Measurements from ENCODE around the gene SULT4A1. TPM values are rescaled to one million over a fixed set of nuclear protein-coding genes. Genes with fewer than 3 reads are reported as not detected.
"Not testable (repeated sequence)": the region's sequence is repeated elsewhere in the genome, so short reads cannot be mapped to it uniquely, and the experiment has no call there.

The SULT4A1 gene
- total RNA-seq, 1 donor from 2014 or later, result not detected

DNA sequence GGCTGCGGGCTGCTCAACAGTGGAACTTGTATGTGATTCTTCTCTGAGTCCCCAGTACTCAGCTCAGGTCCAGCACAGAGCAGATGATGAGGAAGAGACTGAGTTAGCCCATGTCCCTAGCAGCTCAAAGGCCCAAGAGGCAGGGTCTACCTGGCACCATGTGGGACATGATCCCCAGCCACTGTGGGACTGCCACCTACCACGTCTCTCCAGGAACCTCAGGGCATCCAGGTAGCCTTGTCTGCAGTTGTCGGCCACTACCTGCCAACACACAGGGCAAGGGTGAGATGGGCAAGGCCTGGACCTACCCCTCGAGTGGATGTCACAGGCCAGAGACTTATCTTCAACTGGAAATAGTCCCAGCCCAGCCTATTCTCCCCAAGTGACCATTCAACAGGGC is 25.1 kb upstream of the SULT4A1 start:
- intact Hi-C loops (cut with micrococcal nuclease), result no loop called here

DNA sequence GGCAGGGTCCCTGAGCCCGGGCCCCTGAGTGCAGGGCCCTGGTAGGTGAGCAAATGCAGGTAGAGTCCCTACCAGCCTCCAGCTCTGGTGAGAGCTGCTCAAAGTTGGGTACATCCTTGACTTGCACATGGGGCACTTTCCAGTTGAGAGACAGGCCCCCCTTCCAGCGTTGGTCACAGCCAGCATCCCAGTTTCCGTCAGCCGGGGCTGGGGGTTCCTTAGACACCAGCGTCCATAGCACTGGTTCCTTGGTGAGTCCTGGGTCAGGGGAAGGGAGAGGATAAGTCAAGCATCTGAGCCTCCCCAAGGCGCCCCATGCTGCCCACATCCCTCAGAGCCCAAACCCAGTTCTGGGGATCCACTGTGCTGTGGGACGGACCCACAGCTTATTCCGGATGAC is 23.9 kb upstream of the SULT4A1 start:
- intact Hi-C loops (cut with micrococcal nuclease), result no loop called here

DNA sequence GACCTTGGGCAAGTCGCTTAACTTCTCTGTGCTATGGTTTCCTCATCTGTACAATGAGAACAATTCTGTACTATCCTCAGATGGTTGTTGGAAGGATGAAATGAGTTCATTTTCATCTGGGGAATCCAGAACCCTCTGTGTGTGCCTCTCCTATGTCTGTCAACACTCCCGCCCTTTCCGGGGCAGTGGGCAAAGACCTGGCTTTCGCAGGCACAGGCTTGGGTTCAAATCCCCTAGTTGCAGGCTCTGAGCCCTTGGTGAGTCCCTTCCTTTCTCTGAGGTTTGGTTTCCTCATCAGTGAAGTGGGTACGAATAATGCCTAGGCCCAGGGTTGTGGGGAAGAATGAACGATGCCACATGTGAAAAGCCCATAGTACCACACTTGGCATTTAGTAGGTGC is 23.5 kb upstream of the SULT4A1 start:
- intact Hi-C loops (cut with micrococcal nuclease), result no loop called here

DNA sequence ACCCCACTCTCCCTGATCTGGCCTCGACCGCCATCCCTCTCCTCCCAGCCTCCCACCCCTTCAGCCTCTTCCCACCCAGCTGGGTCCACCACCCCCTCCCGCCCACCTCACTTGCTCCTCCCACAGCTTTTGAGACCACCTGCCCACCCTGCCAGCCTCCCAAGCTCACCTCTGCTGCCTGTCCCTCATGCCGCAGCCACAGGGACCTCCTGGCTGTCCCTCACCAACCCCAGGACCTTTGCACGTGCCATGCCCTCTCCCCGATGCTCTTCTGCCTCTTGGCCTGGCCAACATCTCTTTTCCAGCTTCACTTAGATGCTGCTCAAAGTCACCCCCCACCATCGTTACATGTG is 23.0 kb upstream of the SULT4A1 start:
- intact Hi-C loops (cut with micrococcal nuclease), result no loop called here

GRCh38 chr22:43884600-43885318 is 22.4 kb upstream of the SULT4A1 start:
- intact Hi-C loops (cut with micrococcal nuclease), result no loop called here

GRCh38 chr22:43883719-43884415 is 21.6 kb upstream of the SULT4A1 start:
- intact Hi-C loops (cut with micrococcal nuclease), result loop anchor here (1.0 to 2.0 kb wide), 2 partner anchors 62 to 743 kb away; no protein-coding TSS in a partner anchor

DNA sequence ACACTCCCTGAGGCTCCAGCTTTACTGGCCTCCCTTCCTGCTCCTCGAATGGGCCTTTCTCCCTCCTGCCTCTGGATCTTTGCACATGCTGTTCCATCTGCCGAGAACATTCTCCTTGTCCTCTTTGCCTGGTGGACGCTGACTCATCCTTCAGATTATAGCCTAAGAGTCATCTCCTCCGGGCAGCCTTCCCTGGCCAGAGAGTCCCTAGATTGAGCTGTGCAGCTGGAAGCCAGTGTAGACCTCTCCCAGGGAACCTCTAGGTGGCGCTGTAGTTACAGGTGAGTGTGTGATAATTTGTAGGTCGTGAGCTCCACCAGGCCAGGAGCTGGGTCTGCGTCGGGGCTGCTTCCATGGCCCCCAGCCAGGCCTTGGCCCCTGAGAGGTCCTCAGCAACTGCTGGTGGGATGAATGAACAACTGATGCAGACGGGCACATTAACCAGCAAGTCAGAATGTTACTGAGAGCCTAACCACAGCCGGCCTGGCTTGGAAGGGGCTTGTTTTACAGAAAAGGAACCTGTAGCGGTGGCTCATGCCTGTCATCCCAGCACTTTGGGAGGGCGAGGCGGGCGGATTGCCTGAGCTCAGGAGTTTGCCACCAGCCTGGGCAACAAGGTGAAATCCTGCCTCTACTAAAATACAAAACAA is 20.8 kb upstream of the SULT4A1 start:
- intact Hi-C loops (cut with micrococcal nuclease), result loop anchor here (1.0 to 2.0 kb wide), 2 partner anchors 63 to 744 kb away; no protein-coding TSS in a partner anchor

GRCh38 chr22:43882122-43882767 is 19.9 kb upstream of the SULT4A1 start:
- intact Hi-C loops (cut with micrococcal nuclease), result loop anchor here (2.0 kb wide), 1 partner anchor 745 kb away; no protein-coding TSS in a partner anchor

DNA sequence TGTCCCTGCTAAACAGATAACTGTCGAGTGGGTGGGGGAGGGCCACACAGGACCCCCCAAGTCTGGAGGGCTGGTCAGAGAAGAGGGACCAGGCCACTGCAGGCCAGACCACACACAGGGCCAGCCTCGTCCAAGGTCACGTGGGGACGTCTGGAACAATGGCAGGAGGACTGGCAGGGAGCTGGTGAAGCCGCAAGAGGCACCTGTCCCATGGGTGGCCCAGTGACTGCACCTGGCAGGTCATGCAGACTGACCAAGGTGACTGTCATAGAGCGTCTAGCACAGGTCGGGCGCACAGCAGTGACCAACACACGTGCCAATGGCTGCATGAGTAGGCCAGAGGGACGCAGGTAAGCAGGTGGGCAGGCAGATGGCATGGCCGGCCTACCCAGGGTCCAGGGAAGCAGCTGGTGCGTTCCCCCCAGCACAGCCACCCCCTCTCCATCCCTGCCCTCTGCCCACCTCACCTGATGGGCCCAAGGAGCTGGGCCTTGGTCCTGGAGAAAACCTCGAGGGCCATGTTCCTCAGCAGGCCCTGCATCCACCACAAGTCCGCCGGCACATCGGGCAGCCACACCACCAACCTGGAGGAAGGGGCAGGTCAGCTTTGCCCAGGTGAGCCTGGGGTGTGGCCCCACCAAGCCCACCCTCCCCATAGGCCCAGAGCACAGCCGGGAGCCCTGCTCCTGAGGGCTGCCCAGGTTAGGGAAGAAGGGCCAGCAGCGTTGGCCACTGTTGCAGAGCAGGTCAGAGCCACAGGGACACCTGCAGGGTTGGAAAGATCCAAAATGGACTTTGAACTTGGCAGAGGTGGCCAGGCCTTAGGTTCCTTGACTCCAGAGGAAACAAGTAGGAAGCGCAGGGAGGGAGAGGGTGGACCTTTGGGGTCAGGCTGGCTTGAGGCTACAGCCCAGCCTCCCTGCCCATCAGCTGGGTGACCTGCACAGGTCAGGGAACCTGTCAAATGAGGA is 19.1 kb upstream of the SULT4A1 start:
- intact Hi-C loops (cut with micrococcal nuclease), result loop anchor here (2.0 kb wide), 1 partner anchor 745 kb away; no protein-coding TSS in a partner anchor

DNA sequence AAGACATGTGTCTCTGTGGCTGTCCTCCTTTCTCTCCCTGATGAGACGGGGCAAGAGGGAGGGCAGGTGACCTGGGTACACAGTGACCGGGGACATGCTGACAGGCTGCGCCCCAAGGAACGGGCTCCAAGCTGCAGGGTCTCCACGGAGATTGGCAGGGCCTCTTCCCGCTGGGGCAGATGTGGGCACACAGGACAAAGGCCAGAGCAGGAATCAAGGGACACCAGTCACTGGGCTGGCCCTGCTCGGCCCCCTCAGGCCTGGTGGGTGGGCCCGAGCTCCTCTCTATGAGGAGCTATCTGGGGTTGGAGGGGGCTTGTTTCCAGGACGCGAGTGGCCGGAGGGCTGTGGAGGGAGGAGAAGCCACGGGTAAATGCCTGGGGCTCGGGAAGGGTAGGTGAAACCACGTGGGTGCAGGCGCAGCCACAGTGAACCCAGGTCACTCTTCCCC is 18.3 kb upstream of the SULT4A1 start:
- intact Hi-C loops (cut with micrococcal nuclease), result no loop called here

- intact Hi-C loops (cut with micrococcal nuclease), result no loop called here
Measured at GRCh38 chr22:43879901-43880540, 17.7 kb upstream of the SULT4A1 start.

- intact Hi-C loops (cut with micrococcal nuclease), result no loop called here
Measured at GRCh38 chr22:43878831-43879550, 16.7 kb upstream of the SULT4A1 start.

DNA sequence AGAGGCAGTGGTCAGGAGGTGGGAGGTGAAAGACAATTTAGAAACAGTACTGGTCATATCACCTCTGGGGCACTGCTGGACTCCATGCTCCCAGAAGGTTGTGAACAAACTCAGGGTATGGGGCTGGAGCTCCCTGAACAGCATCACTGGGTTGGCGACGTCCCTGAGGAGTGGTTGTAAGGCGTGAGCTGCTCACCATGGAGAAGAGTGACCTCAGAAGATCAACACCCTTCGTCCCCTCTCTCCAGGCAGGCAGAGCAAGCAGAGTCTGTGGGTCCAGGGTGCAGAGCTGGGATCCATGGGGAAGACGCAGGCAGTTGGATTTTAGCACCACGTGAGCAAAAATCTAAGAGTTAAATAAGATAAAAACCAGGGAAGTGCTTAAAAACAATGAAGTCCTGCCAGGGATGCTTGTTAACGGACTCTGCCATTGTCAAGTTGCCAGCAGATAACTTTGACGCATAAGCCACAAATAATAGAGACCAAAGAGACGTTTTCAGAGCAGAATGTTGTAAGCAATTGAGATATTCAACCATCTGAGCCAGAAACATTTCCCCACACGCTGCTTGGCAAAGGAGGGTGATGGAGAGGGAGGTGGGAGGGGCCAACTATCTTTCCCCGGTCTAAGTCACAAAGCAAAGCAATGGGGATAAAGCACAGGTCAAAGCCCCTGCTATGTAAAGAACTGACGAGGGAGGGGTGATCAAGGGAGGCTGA is 15.9 kb upstream of the SULT4A1 start:
- intact Hi-C loops (cut with micrococcal nuclease), result no loop called here

- intact Hi-C loops (cut with micrococcal nuclease), result no loop called here
Measured at GRCh38 chr22:43876866-43877509, 14.7 kb upstream of the SULT4A1 start.

- intact Hi-C loops (cut with micrococcal nuclease), result no loop called here
Measured at GRCh38 chr22:43869799-43870198, 7.5 kb upstream of the SULT4A1 start.

DNA sequence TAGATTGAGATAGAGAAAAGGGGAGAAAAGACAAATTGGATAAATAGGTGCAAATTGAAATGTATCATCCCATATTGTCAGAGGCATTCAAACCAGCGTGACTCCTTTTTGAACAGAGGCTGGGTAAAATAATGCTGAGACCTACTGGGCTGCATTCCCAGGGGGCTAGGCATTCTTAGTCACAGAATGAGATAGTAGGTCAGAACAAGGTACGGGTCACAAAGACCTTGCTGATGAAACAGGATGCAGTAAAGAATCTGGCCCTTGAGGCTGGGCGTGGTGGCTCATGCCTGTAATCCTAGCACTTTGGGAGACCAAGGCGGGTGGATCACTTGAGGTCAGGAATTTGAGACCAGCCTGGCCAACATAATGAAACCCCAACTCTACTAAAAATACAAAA is 6.7 kb upstream of the SULT4A1 start:
- intact Hi-C loops (cut with micrococcal nuclease), result not testable (repeated sequence)

DNA sequence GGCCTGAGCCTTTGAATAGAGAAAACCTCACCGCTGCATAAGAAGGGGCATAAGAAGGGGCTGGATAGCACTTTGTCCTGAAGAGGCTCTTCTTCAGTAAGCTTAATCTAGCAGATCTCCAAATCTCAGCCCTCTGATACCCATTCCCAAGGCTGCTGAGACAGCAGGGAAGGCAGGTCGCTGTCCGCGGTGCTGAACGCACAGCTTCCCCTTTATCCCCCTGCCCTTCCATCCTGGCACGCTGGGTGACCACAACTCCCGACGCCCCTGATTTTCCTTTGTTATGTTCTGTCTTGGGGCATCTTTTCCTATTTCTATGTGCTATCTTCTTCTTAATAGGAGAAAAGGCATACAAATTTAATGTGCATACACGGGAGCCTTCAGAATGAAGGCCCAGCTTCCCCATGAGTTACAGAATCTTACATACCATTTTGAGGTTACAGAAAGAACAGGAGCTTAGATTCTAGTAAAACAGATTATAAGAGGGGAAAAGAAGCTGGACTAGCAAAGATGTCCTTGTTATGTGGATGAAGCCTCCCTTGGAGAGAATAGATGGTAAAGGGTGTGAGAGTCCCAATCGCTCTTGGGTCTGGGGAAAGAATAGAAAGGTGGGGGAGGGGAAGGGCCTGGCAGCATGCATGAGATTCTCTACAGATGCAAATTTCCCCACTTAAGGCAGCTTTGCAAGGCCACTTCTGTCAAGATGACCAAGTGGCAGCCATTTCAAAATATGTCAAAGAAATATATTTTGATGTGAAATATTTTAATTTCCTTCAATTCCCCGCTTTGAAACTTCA is 5.7 kb upstream of the SULT4A1 start:
- intact Hi-C loops (cut with micrococcal nuclease), result no loop called here

DNA sequence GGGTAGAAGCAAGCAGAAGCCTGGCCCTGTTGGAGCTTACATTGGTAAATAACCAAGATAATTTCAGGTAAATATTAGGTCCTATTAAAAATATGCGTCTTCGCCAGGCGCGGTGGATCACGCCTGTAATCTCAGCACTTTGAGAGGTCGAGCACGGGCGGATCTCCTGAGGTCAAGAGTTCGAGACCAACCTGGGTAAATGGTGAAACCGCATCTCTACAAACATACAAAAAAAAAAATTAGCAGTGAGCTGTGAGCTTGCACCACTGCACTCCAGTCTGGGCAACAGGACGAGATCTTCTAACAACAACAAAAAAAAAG is 529 bp upstream of the SULT4A1 start:
- intact Hi-C loops (cut with micrococcal nuclease), result no loop called here
